Ishikawa (cell line): ENCODE measurements around the gene STRN4.

ENCODE experiments used
- CEBPB ChIP-seq: IDR thresholded peaks from 2 replicates; pipeline ENCODE4 v1.6.1; 2012
- CREB1 ChIP-seq: IDR thresholded peaks from 2 replicates; pipeline ENCODE4 v1.6.1; 2012; ENCODE audit warnings: low read depth
- EGR1 ChIP-seq: IDR thresholded peaks from 2 replicates; pipeline ENCODE4 v1.6.1; 2012
- EP300 ChIP-seq: IDR thresholded peaks from 2 replicates; pipeline ENCODE4 v1.6.1; 2012; ENCODE audit warnings: borderline replicate concordance
- FOXM1 ChIP-seq: IDR thresholded peaks from 2 replicates; pipeline ENCODE4 v1.6.1; 2012; ENCODE audit warnings: low read depth, borderline replicate concordance
- MAX ChIP-seq: IDR thresholded peaks from 2 replicates; pipeline ENCODE4 v1.6.1; 2012
- NFIC ChIP-seq: IDR thresholded peaks from 2 replicates; pipeline ENCODE4 v1.6.1; 2012
- RAD21 ChIP-seq: IDR thresholded peaks from 2 replicates; pipeline ENCODE4 v1.6.1; 2012; ENCODE audit warnings: low read depth
- REST ChIP-seq: IDR thresholded peaks from 2 replicates; pipeline ENCODE4 v1.6.1; 2012; ENCODE audit warnings: low read depth, mild to moderate bottlenecking
- TAF1 ChIP-seq: IDR thresholded peaks from 2 replicates; pipeline ENCODE4 v1.6.1; 2012; ENCODE audit warnings: low read depth, mild to moderate bottlenecking
- TCF12 ChIP-seq: IDR thresholded peaks from 2 replicates; pipeline ENCODE4 v1.6.1; 2012; ENCODE audit warnings: low read depth
- TEAD4 ChIP-seq: IDR thresholded peaks from 2 replicates; pipeline ENCODE4 v1.6.1; 2012
- USF1 ChIP-seq: IDR thresholded peaks from 2 replicates; pipeline ENCODE4 v1.6.1; 2012
- YY1 ChIP-seq: IDR thresholded peaks from 2 replicates; pipeline ENCODE4 v1.6.1; 2012; ENCODE audit warnings: low read depth
- ZBTB7A ChIP-seq: IDR thresholded peaks from 2 replicates; pipeline ENCODE4 v1.6.1; 2012; ENCODE audit warnings: low read depth

Gene STRN4

GRCh38 chr19:46733690-46734292 lies 12.5 kb downstream of the STRN4 start:
- no peak for TF ChIP-seq MAX
- TF ChIP-seq REST: no peak
- TF ChIP-seq CEBPB: no peak
- no peak for TF ChIP-seq TEAD4
- TF ChIP-seq TAF1: no peak
- no peak for TF ChIP-seq EGR1
- no peak for TF ChIP-seq ZBTB7A
- TF ChIP-seq FOXM1: no peak
- TF ChIP-seq NFIC: no peak
- no peak for TF ChIP-seq CREB1

- TF ChIP-seq CEBPB: no peak
- TF ChIP-seq MAX: no peak
- TF ChIP-seq TEAD4: no peak
- no peak for TF ChIP-seq NFIC
- no peak for TF ChIP-seq EGR1
- no peak for TF ChIP-seq FOXM1
- no peak for TF ChIP-seq ZBTB7A
- TF ChIP-seq TCF12: no peak
- TF ChIP-seq USF1: no peak
- TF ChIP-seq TAF1: no peak
- TF ChIP-seq CREB1: no peak
- no peak for TF ChIP-seq RAD21
- TF ChIP-seq EP300: no peak
Measured at GRCh38 chr19:46732966-46733689, 13.1 kb downstream of the STRN4 start.

- no peak for TF ChIP-seq CREB1
- no peak for TF ChIP-seq TEAD4
- no peak for TF ChIP-seq NFIC
- no peak for TF ChIP-seq ZBTB7A
- TF ChIP-seq EGR1: no peak
- no peak for TF ChIP-seq REST
- no peak for TF ChIP-seq TAF1
- TF ChIP-seq TCF12: no peak
- no peak for TF ChIP-seq FOXM1
- no peak for TF ChIP-seq EP300
- no peak for TF ChIP-seq YY1
- no peak for TF ChIP-seq MAX
- no peak for TF ChIP-seq USF1
- TF ChIP-seq RAD21: no peak
- no peak for TF ChIP-seq CEBPB
Measured at GRCh38 chr19:46732172-46732938, 13.9 kb downstream of the STRN4 start.

- TF ChIP-seq MAX: no peak
- no peak for TF ChIP-seq YY1
- no peak for TF ChIP-seq NFIC
- no peak for TF ChIP-seq EP300
- no peak for TF ChIP-seq REST
- TF ChIP-seq CREB1: no peak
- no peak for TF ChIP-seq FOXM1
Measured at GRCh38 chr19:46731584-46731983, 14.7 kb downstream of the STRN4 start.
